NCI-H146 treated with DMSO at 0.1 percent for 48 hours (cell line): ENCODE results near the gene LPP.
"Not testable (repeated sequence)": the region's sequence is repeated elsewhere in the genome, so short reads cannot be mapped to it uniquely, and the experiment has no call there.

Experiments
- DNase-seq: peaks from one replicate; lab custom pipeline; 2025; ENCODE audit not compliant: unreplicated experiment; lab: John Stamatoyannopoulos, UW

Gene LPP

DNA sequence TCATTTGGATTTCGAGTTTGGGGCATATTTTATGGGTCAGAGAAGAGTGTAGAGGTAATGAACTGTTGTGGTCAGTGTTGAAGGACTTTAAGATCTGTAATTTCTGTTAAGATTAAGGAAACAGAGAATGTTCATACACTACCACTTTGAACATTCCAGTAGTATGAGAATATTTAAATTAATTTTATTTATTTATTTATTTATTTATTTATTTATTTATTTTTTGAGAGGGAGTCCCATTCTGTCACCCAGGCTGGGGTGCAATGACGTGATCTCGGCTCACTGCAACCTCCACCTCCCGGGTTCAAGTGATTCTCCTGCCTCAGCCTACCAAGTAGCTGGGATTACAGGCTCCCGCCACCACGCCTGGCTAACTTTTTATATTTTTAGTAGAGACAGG lies 459.8 kb downstream of the LPP start:
- DNase-seq, result not testable (repeated sequence)

DNA sequence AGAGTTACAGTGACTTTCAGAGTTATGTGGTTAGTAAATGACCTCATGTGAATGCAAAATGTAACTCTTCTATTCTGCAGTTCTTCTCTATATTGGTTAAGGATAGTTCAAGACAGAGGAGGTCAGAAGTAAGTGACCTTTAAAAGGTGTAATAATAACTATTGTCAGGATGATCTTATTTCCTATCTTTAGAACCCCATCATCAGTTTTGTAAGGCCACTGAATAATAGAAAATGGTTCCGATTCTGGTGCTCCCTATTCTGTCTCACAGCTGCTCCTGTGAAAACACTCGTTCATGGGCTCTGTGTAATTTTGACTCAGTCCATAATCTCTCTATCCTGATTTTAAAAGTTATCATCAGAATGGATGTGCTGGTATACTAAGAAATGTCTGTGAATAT lies 463.3 kb downstream of the LPP start:
- DNase-seq, result no peak

DNA sequence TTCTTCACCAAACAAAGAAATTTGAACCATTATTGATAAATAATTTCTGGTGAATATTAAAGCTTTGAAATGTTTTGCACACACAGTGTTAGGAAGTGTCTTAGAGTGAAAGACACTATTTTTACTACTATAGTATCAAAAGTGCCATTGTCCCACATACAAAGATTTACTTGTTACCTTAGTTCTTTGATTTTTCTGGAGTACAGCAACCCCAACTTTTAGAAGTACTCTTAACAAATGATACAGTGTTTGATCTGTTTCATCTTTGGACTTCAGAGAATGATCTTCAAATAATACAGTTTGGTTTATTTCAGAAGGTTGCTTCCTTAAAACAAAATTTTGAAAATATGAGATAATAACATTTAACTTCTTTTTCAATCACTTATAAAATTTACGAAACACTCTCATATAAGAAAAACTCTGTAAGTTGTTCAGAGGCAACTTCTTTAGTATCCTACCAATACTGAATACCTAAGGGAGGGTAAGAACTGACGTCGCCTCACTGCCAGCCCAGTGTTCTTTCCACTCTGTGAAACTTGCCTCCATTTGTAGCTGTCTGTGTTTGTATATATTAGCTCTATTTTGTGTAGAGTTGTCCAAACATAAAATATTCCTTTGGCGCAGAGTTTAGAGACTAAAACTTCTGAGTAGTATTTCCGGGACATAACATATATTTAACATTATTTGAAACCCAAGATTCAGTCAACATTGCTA lies 464.2 kb downstream of the LPP start:
- no peak for DNase-seq

DNA sequence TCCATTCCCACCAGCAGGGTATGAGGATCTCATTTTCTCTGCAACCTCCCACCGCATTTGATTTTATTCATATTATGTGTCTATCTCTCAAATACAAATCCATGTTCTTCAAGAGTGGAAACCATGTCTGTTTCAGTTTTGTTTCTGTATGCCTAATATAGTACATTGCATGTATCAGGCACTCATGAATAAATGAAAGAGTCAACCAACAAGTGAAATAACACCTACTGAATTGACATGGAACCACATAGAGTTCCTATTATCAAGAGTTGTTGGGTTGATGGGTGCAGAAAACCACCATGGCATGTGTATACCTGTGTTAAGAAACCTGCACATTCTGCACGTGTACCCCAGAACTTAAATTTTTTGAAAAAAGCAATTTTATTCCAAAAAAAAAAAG lies 466.8 kb downstream of the LPP start:
- no peak for DNase-seq

DNA sequence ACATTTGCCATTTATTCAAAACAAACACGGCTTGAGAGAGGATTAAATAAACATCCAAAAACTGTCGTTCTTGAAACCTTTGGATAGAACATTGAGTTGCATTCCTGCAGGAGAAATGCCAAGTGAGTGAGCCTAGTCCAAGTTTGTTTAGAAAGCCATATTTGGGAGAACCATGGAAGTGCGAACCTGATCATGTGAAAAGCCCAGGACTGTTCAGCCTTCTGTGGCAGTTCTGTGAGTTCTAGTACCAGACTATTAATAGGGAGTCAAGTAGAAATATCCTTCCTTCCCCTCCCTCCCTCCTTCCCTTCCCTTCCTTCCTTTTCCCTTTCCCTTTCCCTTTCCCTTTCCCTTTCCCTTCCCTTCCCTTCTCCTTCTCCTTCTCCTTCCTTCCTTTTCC lies 470.4 kb downstream of the LPP start:
- no peak for DNase-seq

DNA sequence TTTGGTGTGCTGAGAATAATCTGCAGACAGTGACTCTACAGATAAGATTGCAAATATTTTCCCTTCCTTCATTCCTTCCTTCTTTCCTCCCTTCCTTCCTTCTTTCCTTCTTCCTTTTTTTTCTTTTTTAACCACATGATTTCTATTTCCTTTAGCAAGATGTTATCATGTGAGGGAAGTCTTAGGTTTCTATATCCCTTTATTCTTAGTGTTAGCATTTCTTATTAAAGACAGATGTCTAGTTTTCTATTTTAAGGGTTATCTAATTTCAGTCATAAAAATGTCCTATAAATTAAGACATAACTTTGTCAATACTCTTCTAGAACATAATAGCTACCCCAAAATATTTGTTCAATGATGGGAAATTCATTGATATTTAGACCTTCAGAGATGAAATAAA lies 470.9 kb downstream of the LPP start:
- no peak for DNase-seq

DNA sequence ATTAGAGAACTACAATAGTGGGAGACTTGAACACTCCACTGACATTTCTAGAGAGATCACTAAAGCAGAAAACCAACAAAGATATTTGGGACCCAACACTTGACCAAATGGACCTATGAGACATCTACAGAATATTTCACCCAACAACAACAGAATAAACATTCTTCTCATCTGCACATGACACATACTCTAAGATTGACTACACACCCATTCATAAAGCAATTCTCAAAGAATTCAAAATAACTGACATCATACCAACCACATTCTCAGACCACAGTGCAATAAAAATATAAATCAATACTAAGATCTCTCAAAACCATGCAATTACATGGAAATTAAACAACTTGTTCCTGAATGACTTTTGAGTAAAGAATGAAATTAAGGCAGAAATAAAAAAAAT lies 473.7 kb downstream of the LPP start:
- DNase-seq, result no peak

DNA sequence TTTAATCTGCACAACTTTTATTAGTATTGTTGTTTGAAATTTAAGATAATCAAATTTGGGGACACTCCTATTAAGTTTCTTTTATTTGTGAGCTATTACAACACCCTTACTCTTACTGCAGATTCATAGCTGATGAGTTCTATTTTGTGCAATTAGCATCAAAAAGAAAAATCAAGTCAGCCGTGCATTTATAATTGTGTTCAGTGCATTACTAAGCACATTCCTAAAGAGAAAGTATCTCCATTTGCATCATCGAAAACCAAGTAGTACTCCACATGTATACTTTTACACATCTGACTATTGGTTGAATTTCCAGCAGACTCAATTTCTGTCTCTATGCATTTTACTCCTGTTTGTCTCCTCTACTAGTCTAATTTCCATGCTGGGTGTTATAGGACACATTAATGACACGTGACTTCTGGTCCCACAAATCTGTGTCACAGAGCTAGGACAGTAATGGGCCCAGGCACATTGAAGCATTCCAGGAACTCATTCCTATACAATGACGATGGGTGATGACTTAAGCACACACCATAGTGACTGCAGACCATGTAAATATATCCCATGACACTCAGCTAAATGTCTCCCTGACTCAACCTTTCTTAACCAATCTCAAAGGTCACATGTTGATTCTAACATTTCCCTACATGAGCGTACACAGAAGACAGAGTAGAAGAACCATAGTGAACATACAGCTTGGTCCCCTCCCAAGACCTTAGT lies 477.5 kb downstream of the LPP start:
- no peak for DNase-seq

DNA sequence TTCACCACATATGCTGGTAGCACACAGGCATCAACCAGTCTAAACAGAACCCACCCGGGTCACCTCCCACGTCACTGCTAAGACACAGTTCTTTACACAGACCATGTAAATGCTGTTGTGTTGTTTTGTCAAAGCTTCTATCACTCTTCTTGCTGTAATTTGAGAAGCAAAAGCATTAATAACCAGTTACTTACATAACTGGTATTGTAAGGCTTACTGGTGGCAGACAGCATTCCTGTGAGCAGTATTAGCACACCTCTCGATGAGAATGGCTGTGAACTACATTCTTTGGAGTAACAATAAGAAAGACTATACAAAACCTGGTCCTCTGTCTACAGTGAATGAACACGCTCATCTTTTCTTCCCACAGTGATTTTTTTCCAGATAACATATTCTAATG lies 479.2 kb downstream of the LPP start:
- no peak for DNase-seq

DNA sequence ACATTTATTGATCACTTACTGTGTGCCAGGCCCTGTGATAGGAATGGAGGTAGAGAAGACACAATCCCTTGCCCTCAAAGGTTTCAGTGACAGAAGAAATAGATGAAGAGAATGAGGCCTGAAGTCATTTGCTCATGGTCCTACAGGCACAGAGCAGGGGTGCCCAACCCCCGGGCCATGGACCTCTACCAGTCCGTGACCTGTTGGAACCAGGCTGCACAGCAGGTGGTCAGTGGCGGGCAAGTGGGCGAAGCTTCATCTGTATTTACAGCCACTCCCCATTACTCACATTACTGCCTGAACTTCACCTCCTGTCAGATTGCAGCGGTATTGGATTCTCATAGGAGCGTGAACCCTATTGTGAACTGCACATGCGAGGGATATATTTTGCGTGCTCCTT lies 480.3 kb downstream of the LPP start:
- no peak for DNase-seq

DNA sequence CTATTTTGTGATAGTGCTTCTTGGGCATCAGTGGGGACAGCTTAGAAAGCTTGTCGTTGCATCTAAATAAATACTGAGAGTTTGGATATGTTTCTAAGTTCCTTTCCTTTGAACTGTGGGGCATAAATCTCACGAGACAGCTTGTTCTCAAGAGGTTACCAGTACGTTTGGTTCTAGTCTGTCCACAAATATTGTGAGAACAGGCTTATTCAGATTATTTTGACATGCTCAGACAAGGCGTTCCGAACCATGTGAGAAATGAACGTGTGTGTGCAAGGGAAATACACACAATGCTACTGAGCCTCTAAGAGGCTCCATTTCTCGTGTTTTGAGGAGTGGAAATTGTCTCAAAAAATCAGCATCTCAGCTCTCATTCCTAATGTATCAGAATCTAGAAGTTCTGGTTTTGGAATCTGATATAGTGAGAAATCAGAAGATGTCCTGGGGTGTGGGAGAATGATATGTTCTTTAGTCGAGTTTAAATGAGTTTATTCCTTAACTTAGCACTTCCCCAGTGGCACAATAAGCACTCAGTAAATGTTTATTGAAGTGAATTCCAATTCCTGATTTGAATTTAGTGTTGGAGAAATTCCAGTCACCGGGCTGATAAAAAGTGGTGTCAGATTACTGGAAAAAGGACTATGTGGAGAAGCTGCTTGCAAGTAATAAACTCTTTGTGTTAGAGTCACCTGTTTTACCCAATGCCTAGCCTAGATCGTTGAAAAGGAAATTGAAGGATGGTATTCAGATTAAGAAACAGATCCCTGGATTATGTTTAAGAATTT lies 481.5 kb downstream of the LPP start:
- DNase-seq, result no peak

DNA sequence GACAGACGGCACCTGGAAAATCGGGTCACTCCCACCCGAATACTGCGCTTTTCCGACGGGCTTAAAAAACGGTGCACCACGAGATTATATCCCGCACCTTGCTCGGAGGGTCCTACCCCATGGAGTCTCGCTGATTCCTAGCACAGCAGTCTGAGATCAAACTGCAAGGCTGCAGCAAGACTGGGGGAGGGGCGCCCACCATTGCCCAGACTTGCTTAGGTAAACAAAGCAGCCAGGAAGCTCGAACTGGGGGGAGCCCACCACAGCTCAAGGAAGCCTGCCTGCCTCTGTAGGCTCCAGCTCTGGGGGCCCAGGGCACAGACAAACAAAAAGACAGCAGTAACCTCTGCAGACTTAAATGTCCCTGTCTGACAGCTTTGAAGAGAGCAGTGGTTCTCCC lies 482.3 kb downstream of the LPP start:
- DNase-seq, result not testable (repeated sequence)

DNA sequence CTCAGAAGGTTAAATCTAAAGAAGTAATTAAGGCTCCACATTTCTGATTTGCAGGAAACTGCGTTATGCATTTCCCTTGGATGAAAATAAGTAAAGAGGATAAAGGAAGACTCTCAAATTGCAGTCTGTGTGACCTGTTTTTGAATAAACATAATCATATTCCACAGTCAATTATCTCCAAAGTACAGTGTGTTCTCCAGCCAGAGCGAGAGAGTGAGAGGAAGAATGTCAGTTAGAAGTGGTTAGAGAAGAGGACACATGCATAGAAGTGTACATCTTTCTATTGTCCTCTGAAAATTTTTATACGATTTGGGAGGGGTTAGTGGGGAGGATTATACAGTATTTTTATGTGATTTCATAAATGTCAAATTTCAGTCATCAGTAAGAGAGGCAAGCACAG lies 487.1 kb downstream of the LPP start:
- DNase-seq, result no peak

DNA sequence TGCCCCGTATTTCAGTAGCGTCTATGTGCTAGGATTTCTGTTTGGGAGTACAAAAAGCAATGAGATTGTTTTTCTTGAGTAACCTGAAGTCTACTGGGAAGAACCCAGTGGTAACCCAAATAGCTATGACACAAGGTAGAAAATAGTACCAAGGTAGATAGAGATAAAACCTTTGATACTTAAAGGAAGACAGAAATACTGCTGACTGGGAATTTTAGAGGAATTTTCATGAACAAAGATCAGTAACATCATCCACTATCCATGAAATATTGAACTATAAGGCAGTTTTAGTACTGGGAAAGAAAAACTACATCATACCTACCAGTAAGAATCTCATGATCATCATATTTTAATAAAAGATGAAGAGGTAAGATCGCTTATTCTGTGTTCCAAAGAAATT lies 489.8 kb downstream of the LPP start:
- no peak for DNase-seq

DNA sequence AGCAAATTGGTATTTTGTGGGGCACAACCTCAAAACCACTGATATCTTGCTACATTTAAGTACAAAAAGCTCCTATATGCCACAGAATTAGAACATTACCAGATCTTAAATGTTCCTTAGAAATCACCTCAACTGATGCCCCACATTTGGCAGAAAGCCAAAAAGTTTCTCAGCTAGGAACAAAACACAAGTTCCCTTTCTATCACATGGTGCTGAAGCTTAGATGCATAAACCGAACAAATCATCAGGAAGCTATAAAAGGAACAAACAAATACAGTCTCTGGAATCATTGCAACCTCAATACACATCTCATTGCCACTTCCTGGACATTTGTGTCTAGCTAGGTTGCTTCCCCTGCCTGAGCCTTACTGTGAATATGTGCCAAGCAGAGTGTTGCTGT lies 492.6 kb downstream of the LPP start:
- DNase-seq, result no peak

DNA sequence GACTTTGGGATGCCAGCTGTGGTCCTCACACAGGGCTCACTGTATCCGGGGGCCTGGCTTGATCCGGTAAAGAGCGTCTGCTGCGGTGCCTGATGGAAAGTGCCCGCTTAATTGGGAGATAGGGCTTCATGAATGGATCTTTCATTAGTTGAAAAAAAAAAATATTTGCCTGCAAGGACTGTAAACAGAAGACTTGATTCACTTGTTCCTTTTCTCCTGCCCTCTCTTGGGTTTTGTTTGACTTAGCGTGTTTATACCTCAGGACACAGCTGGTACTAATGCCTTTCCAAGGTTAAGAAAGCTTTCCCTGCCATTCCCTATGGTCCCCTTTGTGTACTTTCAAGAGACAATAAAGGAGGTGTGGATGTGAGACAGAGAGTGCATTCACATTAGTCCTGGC lies 493.3 kb downstream of the LPP start:
- DNase-seq, result no peak

DNA sequence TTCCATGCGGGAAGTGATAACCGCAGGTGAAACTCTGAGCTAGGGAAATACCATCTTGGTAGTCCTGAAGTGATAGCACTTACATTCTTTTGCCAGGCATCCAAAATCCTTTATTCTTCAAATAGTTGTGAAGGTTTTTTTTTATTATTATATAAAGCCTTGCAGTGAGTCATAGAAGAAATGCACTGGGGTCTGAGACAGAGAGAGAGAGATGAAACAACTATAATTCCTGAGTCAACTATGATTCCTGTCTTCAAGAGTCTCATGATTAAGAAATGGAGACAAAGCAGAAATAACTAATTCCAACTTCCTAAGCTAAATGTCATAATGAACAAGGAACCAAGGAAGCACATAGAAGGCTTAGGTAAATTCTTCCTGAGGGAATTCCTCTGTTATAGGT lies 495.6 kb downstream of the LPP start:
- no peak for DNase-seq

DNA sequence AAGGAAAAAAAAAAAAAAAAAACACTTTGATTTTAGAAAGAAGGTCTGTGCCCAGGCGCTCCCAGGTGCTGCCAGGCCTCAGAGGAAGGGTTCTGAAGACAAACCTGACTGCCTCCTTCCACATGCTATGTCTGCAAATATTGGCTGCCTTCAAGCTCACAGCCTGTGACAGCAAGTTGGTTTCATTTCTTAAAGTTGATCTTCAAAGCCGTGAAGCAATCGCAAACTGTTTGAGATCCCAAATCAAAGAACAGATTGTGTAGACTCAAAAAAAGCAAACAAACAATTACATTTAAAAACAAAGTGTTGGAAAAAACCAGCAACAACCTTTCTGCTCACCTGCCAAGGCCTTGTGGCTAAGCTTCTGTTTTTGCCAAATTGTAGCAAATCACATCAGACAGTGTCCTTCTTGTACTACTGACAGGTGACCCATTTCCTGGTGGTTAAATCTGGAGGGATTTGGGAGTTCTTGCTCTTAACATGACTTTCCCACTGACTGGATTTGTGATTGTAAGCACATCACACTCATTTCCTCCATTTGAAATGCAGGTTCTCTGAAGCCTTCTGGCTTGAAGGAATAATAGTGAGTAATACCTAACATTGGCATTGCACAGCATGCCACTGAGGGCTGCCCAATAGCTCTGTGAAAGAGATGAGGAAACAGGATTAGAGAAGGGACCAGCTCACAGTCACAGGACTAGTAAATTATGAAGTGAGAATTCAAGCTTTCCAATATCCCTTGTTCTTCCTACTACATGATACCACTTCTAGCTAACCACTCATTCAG lies 502.4 kb downstream of the LPP start:
- no peak for DNase-seq

DNA sequence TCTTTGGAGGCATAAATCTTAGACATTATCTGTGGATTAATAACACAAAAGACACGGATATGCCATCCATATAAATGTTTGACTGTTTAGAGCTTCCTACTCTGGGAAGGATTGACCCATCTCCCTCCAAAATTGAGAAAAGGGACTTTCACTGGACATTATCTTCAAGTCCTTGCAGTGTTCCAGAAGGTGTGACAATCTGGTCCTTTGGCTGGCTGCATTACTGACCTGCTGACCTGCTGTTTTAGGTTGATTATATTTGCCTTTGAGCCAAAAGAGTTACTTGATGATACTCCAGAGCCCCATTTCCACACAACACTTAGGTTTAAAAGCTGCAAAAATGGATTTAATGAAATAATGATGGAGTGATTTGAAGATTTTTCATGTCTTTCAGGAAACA lies 504.6 kb downstream of the LPP start:
- DNase-seq, result no peak

DNA sequence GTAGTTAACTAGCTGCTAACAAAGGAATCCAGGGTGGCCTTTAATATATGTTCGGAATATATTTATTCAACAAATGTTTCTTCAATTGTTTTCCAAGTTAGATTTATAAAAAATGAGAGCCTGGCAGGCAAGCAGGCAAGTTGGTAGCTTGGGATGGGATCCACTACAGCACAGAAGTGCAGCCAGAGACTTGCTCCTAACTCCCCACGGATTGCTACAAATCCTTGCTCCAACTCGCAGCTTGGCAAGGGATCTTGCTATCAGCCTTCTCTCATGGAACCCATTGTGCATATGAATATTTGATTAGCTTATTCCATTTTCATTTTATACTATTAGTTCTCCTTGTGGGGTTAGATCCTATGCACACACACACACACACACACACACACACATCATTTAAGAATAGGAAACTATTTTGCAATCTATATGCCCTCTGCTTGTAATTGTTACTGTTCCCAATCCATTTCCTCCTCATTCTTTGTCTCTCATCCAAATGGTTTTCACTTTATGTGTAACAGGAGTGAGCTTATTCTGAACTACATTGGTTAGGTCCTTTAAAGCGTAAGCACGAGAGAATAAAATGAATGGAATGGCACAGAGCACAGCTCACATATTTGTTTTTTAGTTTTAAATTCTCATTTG lies 505.6 kb downstream of the LPP start:
- DNase-seq, result no peak

DNA sequence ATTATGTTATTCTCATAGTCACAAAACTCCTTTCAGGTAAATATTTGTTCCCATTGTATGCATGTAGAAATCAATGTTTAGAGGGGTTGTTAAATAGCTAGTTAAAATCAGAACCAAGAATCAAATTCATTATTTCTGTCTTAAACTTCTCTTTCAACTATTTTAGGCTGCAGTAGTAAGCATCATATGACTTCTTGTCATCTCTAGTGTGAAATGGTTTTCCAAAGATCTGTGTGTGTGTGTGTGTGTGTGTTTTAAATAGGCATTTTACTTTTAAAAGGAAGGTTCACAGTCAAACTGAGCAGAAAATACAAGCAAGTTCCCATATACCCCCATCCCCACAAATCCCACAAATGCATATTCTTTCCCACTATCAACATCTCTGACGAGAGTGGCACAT lies 506.5 kb downstream of the LPP start:
- no peak for DNase-seq
